ENCODE data around the gene ABT1. TPM values are rescaled to one million over a fixed set of nuclear protein-coding genes. Genes with fewer than 3 reads are reported as not detected.

ABT1 gene
- total and polyA plus RNA-seq, 9 donors = 10.6 to 13.6 (median 11.2) TPM

DNA sequence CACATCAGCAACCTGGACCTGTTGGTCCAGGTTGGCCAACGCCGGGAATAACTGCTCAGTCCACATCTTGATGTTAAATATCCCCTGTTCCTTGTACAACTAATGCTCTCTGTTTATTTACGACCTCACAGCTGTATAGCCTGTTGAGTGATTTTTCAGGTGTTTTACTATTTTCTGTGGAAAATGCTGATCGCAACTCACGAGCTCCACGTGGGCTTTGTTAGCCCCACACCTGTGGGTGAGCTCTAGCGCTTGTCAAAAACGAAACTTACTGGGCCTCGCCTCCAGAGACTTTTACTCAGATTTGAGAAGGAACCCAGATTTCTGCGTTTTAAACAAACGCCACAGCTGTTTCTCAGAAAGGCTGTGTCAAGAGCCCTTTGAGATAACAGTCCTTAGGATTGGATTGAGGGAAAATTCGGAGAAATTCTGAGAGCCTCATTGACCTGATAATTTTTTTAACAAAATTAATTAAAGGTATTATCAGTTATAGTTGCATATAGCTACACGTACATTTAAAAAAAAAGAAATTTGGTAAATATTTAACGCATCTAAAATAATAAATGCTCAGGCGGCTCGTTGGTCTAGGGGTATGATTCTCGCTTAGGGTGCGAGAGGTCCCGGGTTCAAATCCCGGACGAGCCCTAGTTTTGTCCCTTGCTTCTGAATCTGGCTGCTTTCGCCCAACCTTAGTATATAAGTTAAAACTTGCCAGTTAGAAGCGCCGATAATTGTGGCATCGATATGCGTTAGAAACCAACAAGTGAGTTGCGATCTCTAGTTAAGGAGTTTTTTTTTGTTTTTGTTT is 41.9 kb upstream of the ABT1 start:
- no peaks in the 10 kb centered on the region for H3K27me3 ChIP-seq (ENCODE audit: control insufficient read depth, insufficient read depth, low read length)
- peak; percentile 67 for DNase-seq
- peak overlapping the region; percentile 95 for H3K27ac ChIP-seq (ENCODE audit: low read length)
- peaks cover 6% of the 10 kb centered on the region for H3K4me1 ChIP-seq (ENCODE audit: control insufficient read depth, insufficient read depth, low read length)
- WGBS (ENCODE audit: insufficient coverage) = under 1% methylated on average over 11 of the region's 27 CpGs
- no peaks in the 10 kb centered on the region for H3K36me3 ChIP-seq (ENCODE audit: control insufficient read depth, insufficient read depth, low read length)
- H3K9me3 ChIP-seq (replicated peaks; ENCODE audit: control insufficient read depth, low read depth, low read length) = no peaks in the 10 kb centered on the region
- peak overlapping the region; percentile 57 for H3K4me3 ChIP-seq (ENCODE audit: low read length)

- Histone ChIP-seq H3K4me1 (ENCODE audit: control insufficient read depth, insufficient read depth, low read length) (peaks cover 2% of the 10 kb centered on the region), H3K36me3 (ENCODE audit: control insufficient read depth, insufficient read depth, low read length) (no peaks in the 10 kb centered on the region), H3K9me3 (replicated peaks; ENCODE audit: control insufficient read depth, low read depth, low read length) (no peaks in the 10 kb centered on the region), H3K27ac (ENCODE audit: low read length) (peak overlapping the region; percentile 38), H3K27me3 (ENCODE audit: control insufficient read depth, insufficient read depth, low read length) (no peaks in the 10 kb centered on the region), H3K4me3 (ENCODE audit: low read length) (no peak overlapping the region)
- 21% methylated on average over 6 of the region's 19 CpGs for WGBS (ENCODE audit: insufficient coverage)
- peak; percentile 22 for DNase-seq
Observed at GRCh38 chr6:26555505-26556262, 41.1 kb upstream of the ABT1 start.

DNA sequence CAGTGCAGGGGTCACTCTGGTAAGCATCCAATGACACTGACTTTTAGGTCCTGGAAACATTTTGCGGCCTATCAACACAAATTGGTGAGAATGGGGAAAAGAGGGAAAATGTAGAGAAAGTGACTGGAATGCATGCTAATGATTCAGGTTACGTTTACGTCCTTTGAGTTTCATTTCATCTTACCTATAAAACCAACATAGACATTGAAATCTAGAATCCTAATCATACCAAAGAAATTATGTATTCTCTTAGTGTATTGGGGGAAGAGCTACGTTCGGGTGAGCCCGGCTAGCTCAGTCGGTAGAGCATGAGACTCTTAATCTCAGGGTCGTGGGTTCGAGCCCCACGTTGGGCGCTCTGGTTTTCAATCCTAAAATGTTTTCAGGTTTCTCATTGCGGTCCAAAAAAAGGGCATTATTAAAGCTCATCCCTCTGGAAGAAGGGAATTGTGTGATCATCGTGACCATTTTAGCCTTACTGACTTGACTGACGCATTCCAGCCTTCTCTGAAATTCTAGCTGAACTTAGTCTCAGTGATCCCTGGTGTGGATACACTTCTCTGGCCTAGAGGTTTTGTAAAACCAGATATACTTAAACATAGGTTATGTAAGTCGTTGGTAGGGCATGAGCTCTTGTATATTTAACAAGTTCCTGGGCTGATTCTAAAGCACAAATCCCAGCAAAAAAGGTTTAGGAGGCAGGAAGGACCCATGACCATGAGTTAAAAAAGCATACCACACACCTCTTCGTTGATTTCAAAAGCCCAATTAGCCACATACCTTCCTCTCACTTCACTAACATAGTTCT is 40.3 kb upstream of the ABT1 start:
- peak; percentile 84 for DNase-seq
- H3K9me3 ChIP-seq (replicated peaks; ENCODE audit: control insufficient read depth, low read depth, low read length) = no peaks in the 10 kb centered on the region
- H3K4me1 ChIP-seq (ENCODE audit: control insufficient read depth, insufficient read depth, low read length) = peaks cover 2% of the 10 kb centered on the region
- H3K27ac ChIP-seq (ENCODE audit: low read length) = no peak overlapping the region
- H3K36me3 ChIP-seq (ENCODE audit: control insufficient read depth, insufficient read depth, low read length) = no peaks in the 10 kb centered on the region
- H3K4me3 ChIP-seq (ENCODE audit: low read length) = no peak overlapping the region
- H3K27me3 ChIP-seq (ENCODE audit: control insufficient read depth, insufficient read depth, low read length) = no peaks in the 10 kb centered on the region
- WGBS (ENCODE audit: insufficient coverage) = 73% methylated on average over 2 of the region's 16 CpGs

DNA sequence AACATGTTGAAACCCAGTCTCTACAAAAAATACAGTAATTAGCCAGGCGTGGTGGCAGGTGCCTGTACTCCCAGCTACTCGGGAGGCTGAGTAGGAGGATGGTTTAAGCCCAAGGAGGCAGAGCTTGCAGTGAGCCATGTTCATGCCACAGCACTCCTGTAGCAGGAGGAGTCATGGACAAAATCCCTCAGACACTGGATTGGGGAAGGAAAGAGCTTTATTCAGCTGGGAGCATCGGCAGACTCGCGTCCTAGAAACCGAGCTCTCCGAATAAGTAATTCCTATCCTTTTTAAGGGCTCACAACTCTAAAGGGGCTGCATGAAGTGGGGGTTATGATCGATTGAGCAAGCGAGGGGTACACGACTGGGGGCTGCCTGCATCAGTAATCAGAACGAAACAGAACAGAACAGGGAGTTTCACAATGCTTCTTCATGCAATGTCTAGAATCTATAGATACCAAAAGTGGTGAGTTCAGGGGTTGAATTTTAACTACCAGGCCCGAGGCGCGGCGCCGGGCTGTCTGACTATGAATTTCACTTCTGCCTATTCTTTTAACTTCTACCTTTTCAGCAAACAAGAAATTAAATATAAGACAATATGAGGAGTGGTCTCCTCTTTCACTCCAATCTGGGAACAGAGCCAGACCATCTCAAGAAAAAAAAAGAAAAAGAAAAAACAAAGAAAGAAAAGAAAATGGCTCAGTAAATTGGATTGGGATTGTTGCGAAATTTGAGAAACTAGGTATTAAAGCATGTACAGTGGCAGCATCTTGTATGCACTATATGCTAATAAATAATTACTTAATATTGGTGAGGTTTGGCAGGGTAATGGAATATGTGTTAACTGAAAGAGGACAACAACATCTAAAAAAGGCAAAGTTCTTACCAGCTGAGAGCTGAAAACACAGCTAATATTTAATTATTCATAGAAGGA is 35.0 kb upstream of the ABT1 start:
- Histone ChIP-seq H3K9me3 (replicated peaks; ENCODE audit: control insufficient read depth, low read depth, low read length) (no peaks in the 10 kb centered on the region), H3K4me3 (ENCODE audit: low read length) (no peak overlapping the region), H3K27me3 (ENCODE audit: control insufficient read depth, insufficient read depth, low read length) (no peaks in the 10 kb centered on the region), H3K36me3 (ENCODE audit: control insufficient read depth, insufficient read depth, low read length) (no peaks in the 10 kb centered on the region), H3K4me1 (ENCODE audit: control insufficient read depth, insufficient read depth, low read length) (no peaks in the 10 kb centered on the region), H3K27ac (ENCODE audit: low read length) (no peak overlapping the region)
- WGBS (ENCODE audit: insufficient coverage) = 60% methylated on average over 1 of the region's 17 CpGs
- no peak for DNase-seq

DNA sequence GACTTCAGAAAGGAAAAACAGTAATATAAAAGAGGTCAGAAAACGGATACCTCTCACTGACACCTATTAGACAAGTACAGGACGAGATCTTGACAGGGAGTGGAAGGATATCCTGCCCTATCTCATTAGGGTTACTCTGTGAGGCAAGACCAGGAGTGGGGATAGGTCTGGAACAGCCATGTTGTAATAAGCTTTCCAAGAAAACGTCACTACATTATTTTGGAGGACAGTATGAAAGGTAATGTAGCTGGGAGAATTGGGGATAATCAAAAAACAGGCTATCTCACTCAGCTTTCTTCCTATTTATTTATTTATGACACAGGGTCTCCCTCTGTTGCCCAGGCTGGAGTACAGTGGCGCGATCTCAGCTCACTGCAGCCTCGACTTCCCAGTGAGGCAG is 33.3 kb upstream of the ABT1 start:
- no peak overlapping the region for H3K27ac ChIP-seq (ENCODE audit: low read length)
- peaks cover 2% of the 10 kb centered on the region for H3K4me1 ChIP-seq (ENCODE audit: control insufficient read depth, insufficient read depth, low read length)
- DNase-seq = no peak
- H3K9me3 ChIP-seq (replicated peaks; ENCODE audit: control insufficient read depth, low read depth, low read length) = no peaks in the 10 kb centered on the region
- no peak overlapping the region for H3K4me3 ChIP-seq (ENCODE audit: low read length)
- WGBS (ENCODE audit: insufficient coverage) = 95% methylated on average over 3 of the region's 6 CpGs
- no peaks in the 10 kb centered on the region for H3K27me3 ChIP-seq (ENCODE audit: control insufficient read depth, insufficient read depth, low read length)
- no peaks in the 10 kb centered on the region for H3K36me3 ChIP-seq (ENCODE audit: control insufficient read depth, insufficient read depth, low read length)

- 0% methylated on average over 15 of the region's 34 CpGs for WGBS (ENCODE audit: insufficient coverage)
Observed at GRCh38 chr6:26568601-26569432, 27.9 kb upstream of the ABT1 start.

DNA sequence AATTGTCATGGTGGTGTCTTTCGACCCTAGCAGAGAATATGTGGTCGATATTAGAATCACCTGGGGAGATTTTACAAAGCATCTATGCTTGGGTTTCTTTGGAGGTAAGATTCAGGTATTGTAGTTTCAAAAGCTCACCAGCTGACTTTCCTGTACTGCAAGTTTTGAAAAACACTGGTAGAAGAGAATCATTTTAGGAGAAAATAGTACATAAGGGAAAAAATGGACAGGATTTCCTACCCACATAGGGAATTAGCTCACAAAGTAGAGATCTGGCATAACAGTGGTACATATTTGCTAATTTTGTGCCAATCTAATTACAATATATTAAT is 27.4 kb upstream of the ABT1 start:
- no peak overlapping the region for H3K27ac ChIP-seq (ENCODE audit: low read length)
- WGBS (ENCODE audit: insufficient coverage) = no CpG with 5 or more reads among the region's 2 CpGs

More at GRCh38 chr6:26568601-26569432, 27.9 kb upstream of the ABT1 start:
- H3K9me3 ChIP-seq (replicated peaks; ENCODE audit: control insufficient read depth, low read depth, low read length) = no peaks in the 10 kb centered on the region
- H3K4me1 ChIP-seq (ENCODE audit: control insufficient read depth, insufficient read depth, low read length) = peaks cover 14% of the 10 kb centered on the region
- peak overlapping the region; percentile 48 for H3K27ac ChIP-seq (ENCODE audit: low read length)
- H3K27me3 ChIP-seq (ENCODE audit: control insufficient read depth, insufficient read depth, low read length) = peaks cover 9% of the 10 kb centered on the region
- no peaks in the 10 kb centered on the region for H3K36me3 ChIP-seq (ENCODE audit: control insufficient read depth, insufficient read depth, low read length)
- peak overlapping the region; percentile 65 for H3K4me3 ChIP-seq (ENCODE audit: low read length)
- peak; percentile 97 for DNase-seq

DNA sequence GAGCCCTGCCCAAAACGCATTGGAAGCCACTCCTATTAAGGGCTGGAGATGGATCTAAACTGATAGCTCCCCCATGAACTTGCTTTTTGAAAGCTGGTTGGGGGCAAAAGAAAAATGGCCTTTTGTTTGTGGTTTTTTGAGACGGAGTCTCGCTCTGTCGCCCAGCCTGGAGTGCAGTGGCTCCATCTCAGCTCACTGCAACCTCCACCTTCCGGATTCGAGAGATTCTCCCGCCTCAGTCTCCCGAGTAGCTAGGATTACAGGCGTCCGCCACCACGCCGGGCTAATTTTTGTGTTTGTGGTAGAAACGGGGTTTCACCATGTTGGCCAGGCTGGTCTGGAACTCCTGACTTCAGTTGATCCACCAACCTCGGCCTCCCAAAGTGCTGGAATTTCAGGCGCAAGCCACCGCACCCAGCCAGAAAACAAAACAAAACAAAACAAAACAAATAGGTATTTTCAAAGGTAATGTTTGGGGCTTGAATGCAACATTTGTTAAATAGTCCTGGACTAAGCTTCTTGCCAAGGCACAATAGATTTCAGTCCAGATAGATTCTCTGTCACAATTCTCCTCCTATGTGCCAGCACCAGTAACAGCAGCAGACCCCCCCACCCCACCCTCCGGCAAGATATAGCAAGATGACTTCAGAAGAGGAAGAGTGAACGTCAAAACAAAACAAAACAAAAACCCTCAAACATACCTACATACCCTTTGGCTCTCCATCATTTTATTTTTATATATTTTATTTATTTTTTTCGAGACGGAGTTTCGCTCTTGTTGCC is 26.5 kb upstream of the ABT1 start:
- Histone ChIP-seq H3K27me3 (ENCODE audit: control insufficient read depth, insufficient read depth, low read length) (peaks cover 17% of the 10 kb centered on the region), H3K4me1 (ENCODE audit: control insufficient read depth, insufficient read depth, low read length) (peaks cover 14% of the 10 kb centered on the region), H3K9me3 (replicated peaks; ENCODE audit: control insufficient read depth, low read depth, low read length) (no peaks in the 10 kb centered on the region), H3K27ac (ENCODE audit: low read length) (no peak overlapping the region), H3K4me3 (ENCODE audit: low read length) (no peak overlapping the region), H3K36me3 (ENCODE audit: control insufficient read depth, insufficient read depth, low read length) (no peaks in the 10 kb centered on the region)
- 63% methylated on average over 8 of the region's 21 CpGs for WGBS (ENCODE audit: insufficient coverage)
- no peak for DNase-seq

More for the DNA sequence above, 27.4 kb upstream of the ABT1 start:
- peaks cover 14% of the 10 kb centered on the region for H3K4me1 ChIP-seq (ENCODE audit: control insufficient read depth, insufficient read depth, low read length)
- peak overlapping the region; percentile 65 for H3K4me3 ChIP-seq (ENCODE audit: low read length)
- DNase-seq = no peak
- H3K36me3 ChIP-seq (ENCODE audit: control insufficient read depth, insufficient read depth, low read length) = no peaks in the 10 kb centered on the region
- H3K27me3 ChIP-seq (ENCODE audit: control insufficient read depth, insufficient read depth, low read length) = peaks cover 11% of the 10 kb centered on the region
- no peaks in the 10 kb centered on the region for H3K9me3 ChIP-seq (replicated peaks; ENCODE audit: control insufficient read depth, low read depth, low read length)

Measured in muscle of leg (tissue), 11 donors.